AG04450 (cell line): Measurements from ENCODE around the gene APBB2. TPM values are rescaled to one million over a fixed set of nuclear protein-coding genes. Genes with fewer than 3 reads are reported as not detected.
A peak's percentile ranks its signal among the peaks of the same experiment; 100 is the strongest.

Experiments used
- CTCF ChIA-PET: fragments of 300-600, 350-600 bp; formaldehyde crosslinking; extraction: SDS; loops from one replicate; lab custom pipeline; 2022; ENCODE audit warnings: antibody characterized with exemption, inconsistent platforms; lab: Charles Lee
- POLR2A ChIA-PET: fragments of 350-600 bp; formaldehyde crosslinking; extraction: SDS; loops from one replicate; lab custom pipeline; 2021; ENCODE audit warnings: antibody characterized with exemption, inconsistent platforms; lab: Yijun Ruan, JAX
- DNase-seq: peaks from one replicate; pipeline ENCODE4 v3.0.0-alpha.2; 2011; ENCODE audit warnings: low read depth, low spot score
- H3K27ac ChIP-seq: one replicate; pipeline ENCODE4 v1.5.1; 2012; ENCODE audit warnings: low read depth, low read length, control low read depth
- H3K27me3 ChIP-seq: one replicate; pipeline ENCODE4 v1.6.0; 2012; ENCODE audit warnings: low read length; ENCODE audit not compliant: control insufficient read depth, insufficient read depth
- H3K4me3 ChIP-seq: 2 replicates; pipeline ENCODE4 v1.5.1; 2011; ENCODE audit warnings: mild to moderate bottlenecking, low read depth, low read length, control low read depth
- H3K9me3 ChIP-seq: 2 replicates; pipeline ENCODE4 v1.5.1; 2012; ENCODE audit warnings: low read length; ENCODE audit not compliant: control insufficient read depth, insufficient read depth
- CTCF ChIP-seq: IDR thresholded peaks from 2 replicates; pipeline ENCODE4 v1.5.1; 2011; ENCODE audit warnings: low read depth, low read length, control low read depth, inconsistent platforms
- polyA plus RNA-seq: library from polyadenylated mRNA; depleted of rRNA; stranded (reverse); fragments of >200 nt; gene quantifications from 2 replicates; pipeline ENCODE4 v1.2.3, GENCODE V29; 2011

Gene APBB2
- polyA plus RNA-seq, 1 experiment: 52.7 TPM

GRCh38 chr4:40987151-40987550 lies 227.2 kb downstream of the APBB2 start:
- H3K9me3 ChIP-seq: no peaks in the 10 kb centered on the region
- no peak for DNase-seq
- CTCF ChIA-PET: interaction anchor here (2.3 kb wide), 1 partner anchor 62 kb away, joined by 11 read pairs; no protein-coding TSS in a partner anchor
- no peak for TF ChIP-seq CTCF
- POLR2A ChIA-PET: no interaction called here
- no peak overlapping the region for H3K4me3 ChIP-seq
- no peaks in the 10 kb centered on the region for H3K27me3 ChIP-seq
- H3K27ac ChIP-seq: no peak overlapping the region

- no peak for DNase-seq
- no peak overlapping the region for H3K27ac ChIP-seq
- POLR2A ChIA-PET: no interaction called here
- no peaks in the 10 kb centered on the region for H3K27me3 ChIP-seq
- H3K9me3 ChIP-seq: no peaks in the 10 kb centered on the region
- CTCF ChIA-PET: interaction anchor here (0.9 to 2.9 kb wide), 5 partner anchors 10 to 229 kb away, joined by 3 to 19 read pairs (median 7); partner anchors contain the start of gene APBB2
- no peak overlapping the region for H3K4me3 ChIP-seq
- no peak for TF ChIP-seq CTCF
These were observed 228.0 kb downstream of the APBB2 start for GRCh38 chr4:40986375-40986774.

- H3K27me3 ChIP-seq: no peaks in the 10 kb centered on the region
- TF ChIP-seq CTCF: no peak
- H3K9me3 ChIP-seq: no peaks in the 10 kb centered on the region; the same call in 1 of the 2 replicates
- DNase-seq: no peak
- no peak overlapping the region for H3K27ac ChIP-seq
- POLR2A ChIA-PET: no interaction called here
- CTCF ChIA-PET: interaction anchor here (2.9 kb wide), 1 partner anchor 8 kb away, joined by 19 read pairs; no protein-coding TSS in a partner anchor
- no peak overlapping the region for H3K4me3 ChIP-seq
These were observed 230.3 kb downstream of the APBB2 start for GRCh38 chr4:40984051-40984450.

- no peak overlapping the region for H3K27ac ChIP-seq
- ChIA-PET POLR2A (no interaction called here), CTCF (interaction anchor here (0.6 to 3.3 kb wide), 3 partner anchors 9 to 234 kb away, joined by 4 to 21 read pairs (median 8); partner anchors contain the start of gene APBB2)
- TF ChIP-seq CTCF: 0 out of 2 replicates have a peak, but pooled peaks have one; percentile 12
- no peaks in the 10 kb centered on the region for H3K27me3 ChIP-seq
- no peak for DNase-seq
- H3K9me3 ChIP-seq: no peaks in the 10 kb centered on the region; the same call in 1 of the 2 replicates
- no peak overlapping the region for H3K4me3 ChIP-seq
These were observed 233.9 kb downstream of the APBB2 start for GRCh38 chr4:40980318-40980883.

- H3K9me3 ChIP-seq: no peaks in the 10 kb centered on the region; the same call in 1 of the 2 replicates
- TF ChIP-seq CTCF: no peak
- H3K27ac ChIP-seq: no peak overlapping the region
- ChIA-PET CTCF (interaction anchor here (0.7 to 3.3 kb wide), 9 partner anchors 11 to 683 kb away, joined by 3 to 21 read pairs (median 5); partner anchors contain the start of gene APBB2), POLR2A (no interaction called here)
- no peak for DNase-seq
- no peak overlapping the region for H3K4me3 ChIP-seq
- no peaks in the 10 kb centered on the region for H3K27me3 ChIP-seq
These were observed 235.8 kb downstream of the APBB2 start for GRCh38 chr4:40978548-40978947.
